HFF-Myc (cell line): Measurements from ENCODE around the gene ZNF358.

Experiments
- DNase-seq: peaks from one replicate; pipeline ENCODE4 v3.0.0-alpha.2; 2011; ENCODE audit warnings: low read depth; ENCODE audit errors: extremely low read depth
- H3K4me3 ChIP-seq: replicated peaks from 2 replicates; pipeline ENCODE4 v1.5.1; 2011; ENCODE audit warnings: low read depth, mild to moderate bottlenecking, control low read depth, low read length
- CTCF ChIP-seq: IDR thresholded peaks from 2 replicates; pipeline ENCODE4 v1.5.1; 2012; ENCODE audit warnings: mild to moderate bottlenecking, low read depth, low read length, control low read depth; ENCODE audit errors: missing control alignments

The ZNF358 gene

GRCh38 chr19:7549429-7550148, 33.7 kb downstream of the ZNF358 start:
- DNase-seq = no peak
- TF ChIP-seq CTCF = no peak
- H3K4me3 ChIP-seq = no peak overlapping the region

DNA sequence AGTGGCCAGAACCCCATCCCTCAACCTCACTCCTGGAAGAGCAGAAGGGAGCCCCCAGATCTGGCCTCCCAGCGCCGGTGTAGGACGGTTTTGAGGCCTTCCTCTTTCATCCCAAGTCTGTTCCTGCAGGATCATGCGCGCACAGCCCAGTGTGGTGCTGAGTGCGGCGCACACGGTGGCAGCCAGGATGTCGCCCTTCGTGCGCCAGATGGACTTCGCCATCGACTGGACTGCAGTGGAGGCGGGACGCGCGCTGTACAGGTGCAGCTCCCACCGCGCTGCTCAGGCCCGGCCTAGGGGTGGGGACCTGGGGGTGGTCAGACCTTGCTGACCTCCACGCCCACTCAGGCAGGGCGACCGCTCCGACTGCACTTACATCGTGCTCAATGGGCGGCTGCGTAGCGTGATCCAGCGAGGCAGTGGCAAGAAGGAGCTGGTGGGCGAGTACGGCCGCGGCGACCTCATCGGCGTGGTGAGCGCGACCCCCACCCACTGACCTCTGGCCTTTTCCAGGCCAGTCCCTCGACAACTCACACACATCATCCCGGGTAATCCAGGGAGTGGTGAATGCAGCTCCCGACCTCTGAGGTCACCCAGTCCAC, 34.4 kb downstream of the ZNF358 start:
- no peak for TF ChIP-seq CTCF
- no peak for DNase-seq
- no peak overlapping the region for H3K4me3 ChIP-seq

DNA sequence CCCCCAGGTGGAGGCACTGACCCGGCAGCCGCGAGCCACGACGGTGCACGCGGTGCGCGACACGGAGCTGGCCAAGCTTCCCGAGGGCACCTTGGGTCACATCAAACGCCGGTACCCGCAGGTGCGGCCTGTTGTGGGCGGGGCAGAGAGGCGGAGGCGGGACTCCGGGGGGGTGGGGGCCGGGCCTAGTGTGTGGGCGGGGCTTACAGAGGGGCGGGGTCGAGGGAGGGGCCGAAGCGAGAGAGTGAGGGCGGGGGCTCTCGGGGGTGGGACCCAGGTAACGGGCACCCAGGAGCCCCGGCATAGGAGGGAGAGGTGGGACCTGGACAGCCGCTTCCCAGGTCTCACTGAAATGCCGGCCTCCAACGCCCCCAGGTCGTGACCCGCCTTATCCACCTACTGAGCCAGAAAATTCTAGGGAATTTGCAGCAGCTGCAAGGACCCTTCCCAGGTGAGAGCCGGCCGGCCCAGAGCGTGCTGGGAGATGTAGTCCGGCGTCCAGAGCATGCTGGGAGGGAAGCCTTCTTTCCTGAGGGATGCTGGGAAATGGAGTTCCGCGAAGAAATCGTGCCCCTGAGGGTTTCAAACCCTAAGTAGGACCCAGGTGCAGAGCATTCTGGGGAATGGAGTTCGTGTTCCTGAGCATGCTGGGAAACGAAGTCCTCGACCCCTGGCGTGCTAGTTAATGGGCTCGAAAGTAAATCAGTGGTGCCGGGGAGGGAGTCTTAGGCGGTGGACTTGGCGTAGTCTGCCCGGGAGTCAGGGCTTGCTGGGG, 35.3 kb downstream of the ZNF358 start:
- no peak overlapping the region for H3K4me3 ChIP-seq
- TF ChIP-seq CTCF = no peak
- DNase-seq = no peak

- no peak overlapping the region for H3K4me3 ChIP-seq
- TF ChIP-seq CTCF = no peak
- no peak for DNase-seq
These were observed 36.9 kb downstream of the ZNF358 start for GRCh38 chr19:7552781-7553180.

DNA sequence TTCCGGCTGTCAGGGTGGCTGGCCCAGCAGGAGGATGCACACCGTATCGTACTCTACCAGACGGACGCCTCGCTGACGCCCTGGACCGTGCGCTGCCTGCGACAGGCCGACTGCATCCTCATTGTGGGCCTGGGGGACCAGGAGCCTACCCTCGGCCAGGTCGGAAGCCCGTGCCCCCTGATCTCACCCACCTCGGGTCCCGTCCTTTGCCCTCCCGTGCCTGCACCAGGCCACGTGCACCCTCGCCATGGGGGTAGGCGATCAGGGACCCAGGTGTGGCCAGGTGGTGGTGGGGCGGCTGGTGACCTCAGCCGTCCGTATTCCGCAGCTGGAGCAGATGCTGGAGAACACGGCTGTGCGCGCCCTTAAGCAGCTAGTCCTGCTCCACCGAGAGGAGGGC, 38.7 kb downstream of the ZNF358 start:
- DNase-seq = no peak
- H3K4me3 ChIP-seq = no peak overlapping the region
- TF ChIP-seq CTCF = no peak

- DNase-seq = no peak
- H3K4me3 ChIP-seq = no peak overlapping the region
- no peak for TF ChIP-seq CTCF
These were observed 39.3 kb downstream of the ZNF358 start for GRCh38 chr19:7554990-7555864.
